ENCODE data around the gene SLC25A47. TPM values are rescaled to one million over a fixed set of nuclear protein-coding genes. Genes with fewer than 3 reads are reported as not detected.
"Not testable (repeated sequence)": the region's sequence is repeated elsewhere in the genome, so short reads cannot be mapped to it uniquely, and the experiment has no call there.

SLC25A47 gene
- polyA plus RNA-seq, 3 donors from 2014 or later = not detected

DNA sequence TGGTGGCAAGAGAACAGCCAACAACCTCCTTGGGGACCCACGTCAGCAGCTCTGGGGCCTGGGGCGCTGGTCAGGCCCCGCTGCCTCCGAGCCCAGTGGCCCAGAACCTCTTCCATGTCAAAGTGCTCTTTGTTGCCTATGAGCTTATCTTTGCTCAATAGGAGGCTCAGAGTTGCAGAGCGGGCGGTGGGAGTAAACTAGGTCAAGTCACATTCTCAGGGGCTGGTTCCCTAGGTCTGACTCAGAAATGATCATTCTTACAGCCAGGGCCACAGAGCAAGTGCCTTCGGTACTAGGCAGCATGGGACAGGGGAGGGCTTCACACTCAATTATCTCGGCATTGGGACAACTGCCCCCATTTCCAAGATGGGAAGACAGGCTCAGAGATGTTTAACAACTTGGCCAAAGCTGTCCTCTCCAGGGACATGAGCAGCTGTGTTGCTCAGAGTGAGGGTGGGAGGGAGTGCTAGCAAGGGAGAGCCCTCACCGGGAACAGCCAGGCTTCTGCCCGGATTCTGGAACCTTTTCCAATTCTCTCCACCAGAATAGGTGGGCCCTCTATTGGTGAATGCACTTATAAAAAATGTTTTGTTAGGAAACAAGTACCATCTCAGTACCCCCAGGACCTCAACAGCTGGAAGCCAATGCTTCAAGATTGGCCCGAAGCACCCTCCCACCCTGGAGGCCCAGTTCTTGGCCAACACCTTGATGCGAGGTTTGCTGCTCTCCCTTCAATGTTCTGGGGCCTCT, 28.8 kb upstream of the SLC25A47 start:
- Mint-ChIP-seq H3K9me3 (no peaks in the 10 kb centered on the region), H3K36me3 (peaks cover 0 to 3% (median 0%) of the 10 kb centered on the region in 3 donors), H3K4me1 (peaks cover 0 to 4% of the 10 kb centered on the region in 2 donors), H3K27me3 (ENCODE audit: low read depth in 3 of 3) (peaks cover 0 to 2% (median 0%) of the 10 kb centered on the region in 3 donors), H3K4me3 (no peak overlapping the region), H3K27ac (no peak overlapping the region)
- DNase-seq = no peak

- no peak for DNase-seq
- peaks cover 0 to 4% (median 0%) of the 10 kb centered on the region in 3 donors for H3K27me3 Mint-ChIP-seq (ENCODE audit: low read depth in 3 of 3)
Measured at GRCh38 chr14:100294963-100295330, 28.2 kb upstream of the SLC25A47 start.

DNA sequence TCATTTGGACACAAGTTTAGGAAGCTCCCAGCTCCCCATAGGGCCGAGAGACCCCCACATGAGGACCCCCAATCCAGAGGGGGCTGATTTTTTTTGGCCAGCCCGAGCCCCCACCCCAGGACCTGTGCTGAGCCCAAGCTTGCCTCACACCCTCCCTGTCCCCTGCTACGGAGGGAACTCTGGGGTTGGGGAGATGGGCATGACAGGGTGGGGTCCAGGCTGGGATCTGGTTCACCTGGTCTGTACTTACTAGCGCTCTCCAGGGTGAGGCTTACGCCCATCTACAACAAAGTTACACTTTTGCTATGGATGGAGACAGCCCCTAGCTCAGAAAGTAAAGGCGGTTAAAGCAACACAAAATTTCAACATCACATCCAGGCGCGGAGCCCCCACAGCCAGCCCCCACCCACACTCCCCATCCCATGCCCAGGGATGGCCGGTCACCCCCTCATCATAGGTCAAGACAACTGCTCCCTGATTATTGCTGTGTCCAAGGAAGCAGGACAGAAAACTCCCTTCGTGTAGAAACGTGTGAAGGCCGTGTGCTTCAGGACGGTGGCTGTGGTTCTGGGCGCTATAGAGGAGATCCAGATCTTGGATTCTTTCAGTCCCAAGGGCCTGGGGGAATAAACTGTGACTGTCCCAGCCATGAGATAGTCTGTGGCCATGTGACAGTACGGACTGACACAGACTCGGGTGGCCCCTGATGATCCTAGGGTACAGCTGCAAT, 27.6 kb upstream of the SLC25A47 start:
- Mint-ChIP-seq H3K36me3 (peaks cover 0 to 3% (median 3%) of the 10 kb centered on the region in 3 donors), H3K27ac (no peak overlapping the region), H3K27me3 (ENCODE audit: low read depth in 3 of 3) (peaks cover 0 to 4% (median 0%) of the 10 kb centered on the region in 3 donors), H3K4me1 (peaks cover 0 to 6% of the 10 kb centered on the region in 2 donors), H3K9me3 (no peaks in the 10 kb centered on the region), H3K4me3 (no peak overlapping the region)
- DNase-seq = no peak

More at GRCh38 chr14:100294963-100295330, 28.2 kb upstream of the SLC25A47 start:
- H3K27ac Mint-ChIP-seq = no peak overlapping the region
- no peak overlapping the region for H3K4me3 Mint-ChIP-seq
- no peaks in the 10 kb centered on the region for H3K9me3 Mint-ChIP-seq
- H3K36me3 Mint-ChIP-seq = peaks cover 0 to 3% (median 3%) of the 10 kb centered on the region in 3 donors
- H3K4me1 Mint-ChIP-seq = peaks cover 0 to 6% of the 10 kb centered on the region in 2 donors

- Mint-ChIP-seq H3K27ac (peak overlapping the region in 1 of 6 donors; percentile 61), H3K4me3 (no peak overlapping the region), H3K4me1 (peaks cover 0 to 6% of the 10 kb centered on the region in 2 donors), H3K36me3 (peaks cover 0 to 3% (median 3%) of the 10 kb centered on the region in 3 donors), H3K27me3 (ENCODE audit: low read depth in 3 of 3) (peaks cover 0 to 4% (median 0%) of the 10 kb centered on the region in 3 donors), H3K9me3 (no peaks in the 10 kb centered on the region)
- DNase-seq = no peak
Measured at GRCh38 chr14:100296106-100296651, 27.0 kb upstream of the SLC25A47 start.

GRCh38 chr14:100296729-100297128, 26.4 kb upstream of the SLC25A47 start:
- peak overlapping the region in 2 of 6 donors; percentile 3 to 27 for H3K27ac Mint-ChIP-seq
- H3K4me1 Mint-ChIP-seq; H3K27me3 Mint-ChIP-seq (ENCODE audit: low read depth in 3 of 3); DNase-seq; H3K9me3 Mint-ChIP-seq; H3K4me3 Mint-ChIP-seq; H3K36me3 Mint-ChIP-seq: not testable (repeated sequence)

DNA sequence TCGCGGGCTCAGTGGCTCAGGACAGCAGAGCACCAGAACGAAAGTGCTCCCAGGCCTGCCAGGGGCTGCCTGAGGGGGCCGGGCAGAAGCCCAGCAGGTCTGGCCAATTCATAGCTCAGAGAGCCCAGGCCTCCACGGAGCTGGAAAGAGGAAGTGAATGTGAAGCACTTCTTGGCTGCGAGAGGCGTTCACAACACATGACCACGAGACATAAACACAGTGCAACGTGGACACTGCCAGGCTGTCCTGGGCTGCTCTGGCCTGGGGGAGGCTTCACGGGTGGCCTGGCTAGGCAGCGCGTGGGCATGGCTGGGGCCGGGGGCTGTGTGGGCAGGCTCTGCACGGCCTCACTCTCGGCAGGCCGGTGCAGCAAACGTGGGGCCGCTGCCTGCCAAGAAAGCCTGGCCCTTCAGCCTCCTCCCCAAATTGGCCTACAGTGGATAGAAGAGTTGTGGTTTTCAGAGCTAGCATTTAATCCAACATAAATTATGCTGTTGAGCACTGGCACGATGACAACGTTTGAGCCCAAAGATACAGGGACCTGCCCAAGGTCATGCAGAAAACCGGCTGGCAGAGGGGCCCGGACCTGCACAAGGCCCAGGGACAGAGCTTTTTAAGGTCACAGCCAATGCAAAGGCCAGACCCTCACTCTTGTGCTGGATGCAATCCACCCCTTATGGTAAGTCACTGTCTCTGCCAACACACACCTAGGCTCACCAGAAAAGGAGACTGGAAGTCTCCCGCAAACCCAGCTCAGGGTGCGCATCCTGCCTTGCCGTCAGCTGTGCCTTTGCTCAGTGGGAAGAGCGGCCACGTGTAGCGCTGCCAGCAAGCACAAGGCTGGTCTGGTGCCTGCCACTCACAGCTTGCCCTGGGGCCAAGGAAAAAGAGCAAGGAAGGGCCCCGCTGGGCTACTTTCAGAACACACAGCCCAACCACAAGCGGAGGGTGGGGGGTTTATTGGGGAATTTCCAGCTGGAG, 25.5 kb upstream of the SLC25A47 start:
- H3K9me3 Mint-ChIP-seq = no peaks in the 10 kb centered on the region
- H3K4me1 Mint-ChIP-seq = peaks cover 0 to 9% of the 10 kb centered on the region in 2 donors
- peak overlapping the region in 3 of 6 donors; percentile 3 to 34 (median 27) for H3K27ac Mint-ChIP-seq
- DNase-seq = no peak
- H3K27me3 Mint-ChIP-seq (ENCODE audit: low read depth in 3 of 3) = peaks cover 0 to 4% (median 1%) of the 10 kb centered on the region in 3 donors
- H3K36me3 Mint-ChIP-seq = peaks cover 0 to 3% (median 3%) of the 10 kb centered on the region in 3 donors
- no peak overlapping the region for H3K4me3 Mint-ChIP-seq

- peaks cover 0 to 3% (median 3%) of the 10 kb centered on the region in 3 donors for H3K36me3 Mint-ChIP-seq
- no peak for DNase-seq
- H3K27ac Mint-ChIP-seq = no peak overlapping the region
Measured at GRCh38 chr14:100298551-100299237, 24.4 kb upstream of the SLC25A47 start.

DNA sequence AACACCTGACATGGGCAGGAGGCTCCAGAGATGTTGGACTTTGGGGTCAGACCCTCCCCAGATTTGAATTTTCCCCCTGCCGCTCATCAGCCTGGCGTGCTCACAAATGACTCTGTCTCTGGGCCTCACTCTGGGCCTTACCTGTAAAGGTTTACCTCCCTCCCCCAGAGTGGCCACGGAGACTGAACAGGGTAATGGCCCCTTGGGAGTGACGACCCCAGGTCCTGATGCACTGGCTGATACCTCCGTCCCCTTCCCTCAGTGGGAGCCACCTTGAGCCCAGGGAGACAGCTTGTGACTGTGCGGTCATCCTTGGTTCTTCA, 23.9 kb upstream of the SLC25A47 start:
- Mint-ChIP-seq H3K36me3 (peaks cover 0 to 3% (median 3%) of the 10 kb centered on the region in 3 donors), H3K4me1 (peaks cover 0 to 17% of the 10 kb centered on the region in 2 donors), H3K27ac (no peak overlapping the region), H3K4me3 (no peak overlapping the region), H3K9me3 (no peaks in the 10 kb centered on the region), H3K27me3 (ENCODE audit: low read depth in 3 of 3) (peaks cover 0 to 4% (median 2%) of the 10 kb centered on the region in 3 donors)
- no peak for DNase-seq

More at GRCh38 chr14:100298551-100299237, 24.4 kb upstream of the SLC25A47 start:
- peaks cover 0 to 4% (median 2%) of the 10 kb centered on the region in 3 donors for H3K27me3 Mint-ChIP-seq (ENCODE audit: low read depth in 3 of 3)
- peaks cover 0 to 14% of the 10 kb centered on the region in 2 donors for H3K4me1 Mint-ChIP-seq
- no peak overlapping the region for H3K4me3 Mint-ChIP-seq
- no peaks in the 10 kb centered on the region for H3K9me3 Mint-ChIP-seq

GRCh38 chr14:100302616-100303015, 20.5 kb upstream of the SLC25A47 start:
- DNase-seq = no peak
- peaks cover 0 to 3% (median 3%) of the 10 kb centered on the region in 3 donors for H3K36me3 Mint-ChIP-seq
- no peak overlapping the region for H3K27ac Mint-ChIP-seq
- H3K4me3 Mint-ChIP-seq = no peak overlapping the region
- H3K9me3 Mint-ChIP-seq = no peaks in the 10 kb centered on the region
- peaks cover 2 to 6% (median 4%) of the 10 kb centered on the region in 3 donors for H3K27me3 Mint-ChIP-seq (ENCODE audit: low read depth in 3 of 3)
- H3K4me1 Mint-ChIP-seq = peaks cover 9 to 26% of the 10 kb centered on the region in 2 donors

DNA sequence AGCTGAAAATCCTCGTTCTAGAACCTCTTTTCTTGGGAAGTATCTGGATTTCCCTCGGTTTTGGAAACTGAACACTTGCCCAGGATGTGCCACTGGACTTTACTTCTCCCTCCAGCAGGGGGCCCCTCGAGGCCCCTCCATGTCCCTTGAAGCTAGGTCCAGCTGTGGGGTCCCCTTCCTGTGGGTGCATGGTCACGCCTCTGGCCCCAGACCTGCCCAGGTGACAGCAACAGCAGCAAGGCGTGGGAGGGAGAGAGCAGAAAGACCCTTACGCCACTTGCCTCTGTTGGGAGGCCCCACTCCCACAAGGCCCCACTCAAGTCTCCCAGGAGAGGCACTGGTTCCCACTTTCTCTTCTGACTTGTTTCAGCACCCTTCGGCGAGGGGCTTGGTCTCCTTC, 20.0 kb upstream of the SLC25A47 start:
- Mint-ChIP-seq H3K4me1 (peaks cover 9 to 25% of the 10 kb centered on the region in 2 donors), H3K4me3 (no peak overlapping the region), H3K27ac (no peak overlapping the region)

GRCh38 chr14:100303925-100304324, 19.2 kb upstream of the SLC25A47 start:
- no peak for DNase-seq
- H3K4me1 Mint-ChIP-seq = peaks cover 9 to 25% of the 10 kb centered on the region in 2 donors
- H3K36me3 Mint-ChIP-seq = peaks cover 0 to 3% (median 0%) of the 10 kb centered on the region in 3 donors
- H3K27me3 Mint-ChIP-seq (ENCODE audit: low read depth in 3 of 3) = peaks cover 2 to 7% (median 4%) of the 10 kb centered on the region in 3 donors
- no peak overlapping the region for H3K4me3 Mint-ChIP-seq
- no peaks in the 10 kb centered on the region for H3K9me3 Mint-ChIP-seq
- H3K27ac Mint-ChIP-seq = peak overlapping the region in 1 of 6 donors; percentile 45

More for the DNA sequence above, 20.0 kb upstream of the SLC25A47 start:
- no peak for DNase-seq
- Mint-ChIP-seq H3K9me3 (no peaks in the 10 kb centered on the region), H3K27me3 (ENCODE audit: low read depth in 3 of 3) (peaks cover 2 to 6% (median 4%) of the 10 kb centered on the region in 3 donors), H3K36me3 (peaks cover 0 to 3% (median 3%) of the 10 kb centered on the region in 3 donors)

- Mint-ChIP-seq H3K27ac (peak overlapping the region in 3 of 6 donors; percentile 44 to 70 (median 45)), H3K27me3 (ENCODE audit: low read depth in 3 of 3) (peaks cover 2 to 6% (median 4%) of the 10 kb centered on the region in 3 donors), H3K9me3 (no peaks in the 10 kb centered on the region), H3K4me3 (peak overlapping the region; percentile 83 to 93 (median 87)), H3K4me1 (peaks cover 9 to 23% of the 10 kb centered on the region in 2 donors), H3K36me3 (no peaks in the 10 kb centered on the region)
- no peak for DNase-seq
Measured at GRCh38 chr14:100304825-100305323, 18.3 kb upstream of the SLC25A47 start.

Data from immature natural killer cell (primary cell).